Trophoblast cell (in vitro differentiated cells and primary cell): Measurements from ENCODE around the gene MMP28.
A peak's percentile ranks its signal among the peaks of the same experiment; 100 is the strongest.

Experiments used
- DNase-seq, 2 donors: peaks; one replicate each; pipeline ENCODE4 v3.0.0-alpha.2; 2016
- H2AFZ ChIP-seq: 2 replicates; pipeline ENCODE4 v1.6.1; 2013; ENCODE audit warnings: low read length, moderate library complexity, mild to moderate bottlenecking; ENCODE audit not compliant: insufficient read depth, poor library complexity
- H2AK5ac ChIP-seq: 2 replicates; pipeline ENCODE4 v1.6.1; 2013; ENCODE audit warnings: mild to moderate bottlenecking, low read length
- H2BK120ac ChIP-seq: 2 replicates; pipeline ENCODE4 v1.6.1; 2013; ENCODE audit warnings: low read length, mild to moderate bottlenecking, moderate library complexity; ENCODE audit not compliant: insufficient read depth, poor library complexity
- H2BK12ac ChIP-seq: 2 replicates; pipeline ENCODE4 v1.6.1; 2013; ENCODE audit warnings: mild to moderate bottlenecking, low read length, moderate library complexity
- H2BK5ac ChIP-seq: 2 replicates; pipeline ENCODE4 v1.6.1; 2013; ENCODE audit warnings: low read length, low read depth, moderate library complexity, mild to moderate bottlenecking; ENCODE audit not compliant: poor library complexity
- H3K14ac ChIP-seq: 2 replicates; pipeline ENCODE4 v1.6.1; 2013; ENCODE audit warnings: mild to moderate bottlenecking, low read length
- H3K18ac ChIP-seq: 2 replicates; pipeline ENCODE4 v1.6.1; 2013; ENCODE audit warnings: mild to moderate bottlenecking, low read length
- H3K23ac ChIP-seq: 2 replicates; pipeline ENCODE4 v1.6.1; 2013; ENCODE audit warnings: low read length
- H3K27ac ChIP-seq: 2 replicates; pipeline ENCODE4 v1.5.1; 2013; ENCODE audit warnings: low read depth, mild to moderate bottlenecking, inconsistent platforms, low read length, moderate library complexity
- H3K27me3 ChIP-seq: 2 replicates; pipeline ENCODE4 v1.6.1; 2013; ENCODE audit warnings: inconsistent platforms, mild to moderate bottlenecking, low read length, moderate library complexity; ENCODE audit not compliant: insufficient read depth
- H3K36me3 ChIP-seq, 2 experiments: 1 replicate in 1 of 2; 2 replicates in 1 of 2; pipeline ENCODE4 v1.6.1; 2013; ENCODE audit warnings: low read length in 2 of 2, mild to moderate bottlenecking in 2 of 2, moderate library complexity in 1 of 2; ENCODE audit not compliant: insufficient read depth in 2 of 2, control insufficient read depth in 1 of 2
- H3K4ac ChIP-seq: 2 replicates; pipeline ENCODE4 v1.6.1; 2013; ENCODE audit warnings: low read depth, mild to moderate bottlenecking, low read length, moderate library complexity
- H3K4me1 ChIP-seq, 2 experiments: 1 replicate in 1 of 2; 2 replicates in 1 of 2; pipeline ENCODE4 v1.6.1; 2013; ENCODE audit warnings: low read length in 2 of 2, mild to moderate bottlenecking in 2 of 2, moderate library complexity in 1 of 2; ENCODE audit not compliant: insufficient read depth in 2 of 2, control insufficient read depth in 1 of 2
- H3K4me2 ChIP-seq: 2 replicates; pipeline ENCODE4 v1.6.1; 2013; ENCODE audit warnings: inconsistent platforms, mild to moderate bottlenecking, low read length, moderate library complexity
- H3K4me3 ChIP-seq: 2 replicates; pipeline ENCODE4 v1.5.1; 2013; ENCODE audit warnings: mild to moderate bottlenecking, low read depth, low read length, inconsistent platforms
- H3K79me1 ChIP-seq: one replicate; pipeline ENCODE4 v1.6.1; 2013; ENCODE audit warnings: low read length
- H3K79me2 ChIP-seq: 2 replicates; pipeline ENCODE4 v1.6.1; 2013; ENCODE audit warnings: low read length, mild to moderate bottlenecking; ENCODE audit not compliant: control insufficient read depth, insufficient read depth, poor library complexity
- H3K9ac ChIP-seq: 2 replicates; pipeline ENCODE4 v1.6.1; 2013; ENCODE audit warnings: mild to moderate bottlenecking, low read length
- H3K9me3 ChIP-seq: 2 replicates; pipeline ENCODE4 v1.6.1; 2013; ENCODE audit warnings: low read depth, mild to moderate bottlenecking, control low read depth, inconsistent platforms, low read length; ENCODE audit not compliant: insufficient read depth
- H4K12ac ChIP-seq: 2 replicates; pipeline ENCODE4 v1.6.1; 2013; ENCODE audit warnings: low read depth, mild to moderate bottlenecking, low read length, moderate library complexity
- H4K8ac ChIP-seq: 2 replicates; pipeline ENCODE4 v1.6.1; 2013; ENCODE audit warnings: low read depth, mild to moderate bottlenecking, low read length, moderate library complexity
- H4K91ac ChIP-seq: one replicate; pipeline ENCODE4 v1.6.1; 2013; ENCODE audit warnings: low read depth, mild to moderate bottlenecking, low read length, moderate library complexity
- WGBS: extraction: QIAGEN DNeasy Blood & Tissue Kit; methylation state at CpG from one replicate; pipeline ENCODE4 v1.1.7; 2013; ENCODE audit warnings: missing lambda C conversion rate; ENCODE audit not compliant: insufficient read length, insufficient coverage; ENCODE audit errors: extremely low coverage; 5-methylcytosine and 5-hydroxymethylcytosine counted together

The MMP28 gene

GRCh38 chr17:35723735-35724134 is 71.7 kb downstream of the MMP28 start:
- Histone ChIP-seq H2AK5ac (no peak overlapping the region), H3K4ac (no peak overlapping the region), H3K4me1 (peaks cover 10 to 21% of the 10 kb centered on the region in 2 experiments), H3K14ac (no peak overlapping the region), H3K36me3 (peaks cover 4 to 16% of the 10 kb centered on the region in 2 experiments), H3K4me3 (no peak overlapping the region), H3K23ac (no peak overlapping the region), H3K79me2 (no peaks in the 10 kb centered on the region), H3K27ac (no peak overlapping the region), H4K91ac (no peak overlapping the region), H2AFZ (no peak overlapping the region), H4K8ac (no peak overlapping the region), H2BK120ac (no peak overlapping the region), H3K79me1 (no peaks in the 10 kb centered on the region), H2BK12ac (no peak overlapping the region), H3K18ac (no peak overlapping the region), H3K27me3 (no peaks in the 10 kb centered on the region), H3K9ac (no peak overlapping the region), H4K12ac (no peak overlapping the region), H3K9me3 (no peaks in the 10 kb centered on the region), H3K4me2 (no peak overlapping the region), H2BK5ac (no peak overlapping the region)
- no peak for DNase-seq
- no CpG with 5 or more reads among the region's 2 CpGs for WGBS

- H3K9me3 ChIP-seq: no peaks in the 10 kb centered on the region
- H2BK5ac ChIP-seq: no peak overlapping the region
- H4K91ac ChIP-seq: no peak overlapping the region
- H2BK12ac ChIP-seq: no peak overlapping the region
- no peaks in the 10 kb centered on the region for H3K27me3 ChIP-seq
- H3K36me3 ChIP-seq: peaks cover 2 to 4% of the 10 kb centered on the region in 2 experiments
- no peak overlapping the region for H4K12ac ChIP-seq
- H3K18ac ChIP-seq: no peak overlapping the region
- no peak overlapping the region for H3K23ac ChIP-seq
- no peak overlapping the region for H3K4ac ChIP-seq
- no peak overlapping the region for H3K14ac ChIP-seq
- no peaks in the 10 kb centered on the region for H3K79me2 ChIP-seq
- H3K4me3 ChIP-seq: no peak overlapping the region
- no peak overlapping the region for H3K27ac ChIP-seq
- no peak for DNase-seq
- no peaks in the 10 kb centered on the region for H3K79me1 ChIP-seq
- no CpG with 5 or more reads among the region's 2 CpGs for WGBS
- H2AK5ac ChIP-seq: no peak overlapping the region
- no peak overlapping the region for H2BK120ac ChIP-seq
- H3K4me1 ChIP-seq: peaks cover 0 to 10% of the 10 kb centered on the region in 2 experiments
- H3K9ac ChIP-seq: no peak overlapping the region
- H3K4me2 ChIP-seq: no peak overlapping the region
- no peak overlapping the region for H2AFZ ChIP-seq
- H4K8ac ChIP-seq: no peak overlapping the region
Observed at GRCh38 chr17:35717475-35717874, 78.0 kb downstream of the MMP28 start.

GRCh38 chr17:35716897-35717465 is 78.5 kb downstream of the MMP28 start:
- Histone ChIP-seq H3K79me1 (no peaks in the 10 kb centered on the region), H4K91ac (no peak overlapping the region), H2AK5ac (no peak overlapping the region), H2BK5ac (no peak overlapping the region), H3K18ac (no peak overlapping the region), H4K8ac (no peak overlapping the region), H3K9ac (no peak overlapping the region), H3K23ac (no peak overlapping the region), H3K79me2 (no peaks in the 10 kb centered on the region), H3K4me2 (no peak overlapping the region), H4K12ac (no peak overlapping the region), H2BK120ac (no peak overlapping the region), H2BK12ac (no peak overlapping the region), H3K9me3 (no peaks in the 10 kb centered on the region), H3K4me3 (no peak overlapping the region), H3K4ac (no peak overlapping the region), H3K14ac (no peak overlapping the region), H2AFZ (no peak overlapping the region), H3K27ac (no peak overlapping the region), H3K4me1 (peaks cover 0 to 10% of the 10 kb centered on the region in 2 experiments), H3K36me3 (peaks cover 2 to 4% of the 10 kb centered on the region in 2 experiments), H3K27me3 (no peaks in the 10 kb centered on the region)
- DNase-seq: peak in 1 of 2 donors; percentile 63
- WGBS: no CpG with 5 or more reads among the region's 4 CpGs

GRCh38 chr17:35716173-35716572 is 79.3 kb downstream of the MMP28 start:
- H2BK120ac ChIP-seq: no peak overlapping the region

More at GRCh38 chr17:35716173-35716572, 79.3 kb downstream of the MMP28 start:
- no peak overlapping the region for H3K27ac ChIP-seq
- no CpG with 5 or more reads among the region's 3 CpGs for WGBS
- H2BK5ac ChIP-seq: no peak overlapping the region
- H3K27me3 ChIP-seq: no peaks in the 10 kb centered on the region
- no peak overlapping the region for H3K4ac ChIP-seq
- H3K4me1 ChIP-seq: peaks cover 0 to 10% of the 10 kb centered on the region in 2 experiments
- no peak overlapping the region for H3K14ac ChIP-seq
- H3K9ac ChIP-seq: no peak overlapping the region
- no peak overlapping the region for H3K4me3 ChIP-seq
- no peak overlapping the region for H2AK5ac ChIP-seq
- no peak overlapping the region for H2BK12ac ChIP-seq
- no peak overlapping the region for H4K91ac ChIP-seq
- no peak overlapping the region for H3K18ac ChIP-seq
- no peak overlapping the region for H4K12ac ChIP-seq
- H3K79me1 ChIP-seq: no peaks in the 10 kb centered on the region
- no peak overlapping the region for H4K8ac ChIP-seq
- H3K79me2 ChIP-seq: no peaks in the 10 kb centered on the region
- no peak overlapping the region for H3K4me2 ChIP-seq
- no peak overlapping the region for H3K23ac ChIP-seq
- no peak for DNase-seq
- H2AFZ ChIP-seq: no peak overlapping the region
- H3K9me3 ChIP-seq: no peaks in the 10 kb centered on the region
- H3K36me3 ChIP-seq: peaks cover 1 to 2% of the 10 kb centered on the region in 2 experiments
